HG02759 (cell line): Measurements from ENCODE around the gene PLCZ1.

ENCODE experiments used
- ATAC-seq: cut with Tn5 transposase; IDR thresholded peaks from one replicate; pipeline ENCODE4 v1.9.1; 2021; ENCODE audit warnings: mild to moderate bottlenecking, moderate library complexity; ENCODE audit not compliant: unreplicated experiment

The PLCZ1 gene

GRCh38 chr12:18640321-18640955 lies 97.4 kb downstream of the PLCZ1 start:
- ATAC-seq, result no peak

- ATAC-seq, result no peak
These were observed 103.4 kb downstream of the PLCZ1 start for GRCh38 chr12:18634382-18634781.
